Embryonic facial prominence (tissue), 1 donor: ENCODE data around the gene QPCTL.
"Not testable (repeated sequence)": the region's sequence is repeated elsewhere in the genome, so short reads cannot be mapped to it uniquely, and the experiment has no call there.

Experiments
- DNase-seq: peaks from one replicate; pipeline ENCODE4 v3.0.0-alpha.2; 2016; ENCODE audit errors: extremely low spot score

Gene QPCTL

DNA sequence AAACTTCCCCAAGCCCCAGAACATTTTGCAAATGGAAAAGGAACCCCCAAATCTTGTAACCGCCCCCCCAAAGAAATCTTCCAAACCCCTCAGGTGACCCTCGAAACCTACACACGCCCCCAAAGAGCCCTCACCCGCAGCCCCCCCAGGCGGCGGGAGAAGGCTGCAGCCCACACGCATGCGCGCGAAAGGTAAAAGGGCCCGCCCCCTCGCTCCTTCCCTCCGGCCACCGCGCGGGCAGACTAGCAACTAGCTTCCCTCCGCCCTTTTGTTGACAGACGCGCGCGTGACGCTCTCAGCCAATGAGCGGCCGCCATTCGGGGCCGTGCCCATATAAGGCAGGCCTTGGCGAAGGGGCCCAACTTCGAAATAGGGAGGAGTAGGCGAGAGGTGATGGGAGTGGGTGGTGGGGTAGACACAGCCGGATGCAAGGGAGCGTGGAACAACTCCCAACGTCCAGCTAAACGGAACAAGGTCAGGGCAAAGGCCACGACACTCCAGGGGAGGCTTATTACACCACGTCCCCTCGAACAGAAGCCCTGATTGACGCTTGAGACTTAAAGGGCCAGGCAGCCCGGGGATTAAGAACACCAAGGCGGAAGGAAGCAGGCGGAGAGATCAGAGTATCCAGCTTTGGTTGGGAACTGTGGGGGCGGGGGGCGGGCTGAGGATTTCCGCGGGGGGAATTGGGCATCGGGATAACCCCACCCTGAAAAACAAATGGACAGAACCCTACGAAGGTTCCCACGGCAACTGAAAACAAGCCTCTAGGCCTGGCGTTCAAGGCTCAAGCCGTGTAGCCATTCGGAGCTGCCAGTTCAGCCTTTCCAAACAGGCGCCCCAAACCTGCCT is 24.9 kb downstream of the QPCTL start:
- peak; percentile 98 for DNase-seq

DNA sequence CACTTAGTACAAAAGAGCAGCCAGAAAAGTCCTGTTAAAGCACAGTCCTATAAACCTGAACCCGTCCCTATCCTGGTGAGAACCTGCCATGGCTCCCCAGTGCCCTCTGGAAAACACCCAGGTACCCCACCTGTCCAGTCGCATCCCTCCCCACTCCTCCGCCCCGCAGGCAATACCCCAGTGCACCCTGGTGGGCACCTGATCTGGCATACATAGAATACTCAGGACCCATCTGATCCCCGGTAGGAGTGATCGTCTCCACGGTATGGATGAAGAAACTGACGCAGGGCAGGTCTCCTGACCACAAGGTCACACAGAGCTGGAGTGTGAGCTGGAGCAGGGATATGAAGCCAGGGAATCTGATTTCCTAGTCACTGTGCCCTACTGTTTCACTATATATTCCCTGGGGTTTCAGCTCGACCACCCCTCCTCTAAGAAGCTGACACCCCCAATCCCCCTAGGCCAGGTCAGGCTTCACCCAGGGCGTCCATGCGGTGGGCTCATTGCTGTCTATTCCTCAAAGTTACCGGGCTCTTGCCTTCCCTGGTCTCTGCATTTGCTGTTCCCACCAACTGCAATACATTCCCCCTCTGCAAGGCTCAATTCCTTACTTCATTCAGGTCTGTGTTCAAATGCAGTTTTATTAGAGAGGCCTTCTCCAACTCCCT is 25.7 kb downstream of the QPCTL start:
- DNase-seq, result no peak

DNA sequence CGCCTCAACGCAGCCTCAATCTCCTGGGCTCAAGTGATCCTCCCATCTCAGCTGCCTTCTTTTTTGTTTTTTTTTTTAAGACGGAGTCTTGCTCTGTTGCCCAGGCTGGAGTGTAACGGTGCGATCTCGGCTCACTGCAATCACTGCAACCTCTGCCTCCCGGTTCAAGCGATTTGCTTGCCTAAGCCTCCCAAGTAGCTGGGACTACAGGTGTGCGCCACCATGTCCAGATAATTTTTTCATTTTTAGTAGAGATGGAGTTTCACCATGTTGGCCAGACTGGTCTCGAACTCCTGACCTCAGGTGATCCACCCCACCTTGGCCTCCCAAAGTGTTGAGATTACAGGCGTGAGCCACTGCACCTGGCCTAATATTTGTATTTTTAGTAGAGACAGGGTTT is 27.6 kb downstream of the QPCTL start:
- not testable (repeated sequence) for DNase-seq

DNA sequence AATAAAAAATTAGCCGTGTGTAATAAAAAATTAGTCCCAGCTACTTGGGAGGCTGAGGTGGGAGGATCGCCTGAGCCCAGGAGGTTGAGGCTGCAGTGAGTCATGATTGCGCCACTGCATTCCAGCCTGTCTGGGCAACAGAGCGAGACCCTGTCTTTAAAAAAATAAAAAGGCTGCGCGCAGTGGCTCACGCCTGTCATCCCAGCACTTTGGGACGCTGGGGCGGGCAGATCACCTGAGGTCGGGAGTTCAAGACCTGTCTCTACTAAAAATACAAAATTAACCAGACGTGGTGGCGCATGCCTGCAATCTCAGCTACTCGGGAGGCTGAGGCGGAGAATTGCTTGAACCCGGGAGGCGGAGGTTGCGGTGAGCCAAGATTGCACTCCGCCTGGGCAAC is 36.2 kb downstream of the QPCTL start:
- DNase-seq, result not testable (repeated sequence)

DNA sequence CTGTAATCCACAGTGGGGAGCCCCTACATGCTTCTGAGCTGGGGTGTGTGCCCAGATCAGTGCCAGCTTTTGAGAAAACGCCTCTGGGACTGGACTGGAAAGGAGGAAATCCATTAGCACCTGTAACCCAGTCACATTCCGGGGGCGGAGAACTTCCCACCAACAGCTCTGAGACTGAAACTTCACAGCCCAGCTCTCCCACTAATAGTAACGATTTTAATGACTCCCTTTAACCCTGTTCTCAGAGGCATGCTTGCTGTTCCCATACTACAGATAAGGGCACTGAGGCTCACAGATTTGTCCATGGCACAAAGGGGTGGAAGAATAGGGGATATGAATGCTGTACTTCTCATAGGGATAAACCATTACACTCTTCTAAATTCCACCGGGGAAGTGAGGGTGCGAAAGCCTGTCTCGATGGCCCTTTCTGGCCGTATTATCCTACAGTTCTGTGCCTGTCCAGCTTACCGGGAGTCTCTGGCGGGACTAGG is 37.4 kb downstream of the QPCTL start:
- no peak for DNase-seq

DNA sequence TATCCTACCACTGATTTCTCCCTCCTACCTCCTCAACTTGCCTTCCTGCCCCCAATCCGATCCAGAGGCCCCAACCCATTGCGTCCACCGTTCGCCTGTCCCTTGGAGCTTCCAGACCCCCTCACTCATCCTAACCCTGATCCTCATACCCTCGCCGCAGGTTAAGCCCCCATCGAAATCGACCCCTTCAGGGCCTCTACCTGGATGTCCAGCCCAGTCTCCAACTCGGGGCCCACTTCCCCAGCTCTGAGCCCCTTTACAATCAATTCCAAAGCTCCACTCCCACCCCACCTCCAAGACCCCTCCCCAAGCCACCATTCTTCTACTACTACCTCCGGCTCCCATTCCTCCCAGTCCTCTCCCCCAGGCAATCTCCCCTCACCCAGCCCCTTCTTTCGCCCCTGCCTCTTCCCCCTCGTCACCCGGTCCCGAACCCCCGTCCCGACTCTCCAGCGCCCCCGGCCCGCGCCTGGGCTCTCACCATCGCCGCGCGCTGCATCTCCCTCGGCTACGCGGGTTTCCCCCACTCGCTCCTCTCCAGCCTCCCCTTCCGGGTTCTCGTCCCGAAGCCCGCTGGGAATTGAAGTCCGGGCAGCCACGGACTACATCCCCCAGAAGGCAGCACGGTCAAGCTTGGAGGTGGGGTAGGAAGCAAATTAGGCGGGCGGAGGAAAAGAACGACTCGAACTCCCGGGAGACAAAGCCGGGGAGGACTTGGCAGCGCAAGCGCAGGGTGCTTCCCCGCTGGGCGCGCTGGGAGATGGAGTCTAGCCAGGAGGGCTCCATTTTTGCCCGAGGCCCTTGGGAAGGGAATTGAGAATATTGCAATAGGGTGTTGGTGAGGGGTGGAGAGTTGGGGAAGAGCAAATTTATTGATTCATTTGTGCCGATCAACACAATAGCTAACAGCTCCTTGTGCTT is 38.2 kb downstream of the QPCTL start, which contains the start of gene FBXO46:
Gene FBXO46, minus strand, starts transcription at position 529 of the 921 bp plus-strand sequence. CDS start 17,401 bp downstream, outside the sequence.
- peak; percentile 98 for DNase-seq

DNA sequence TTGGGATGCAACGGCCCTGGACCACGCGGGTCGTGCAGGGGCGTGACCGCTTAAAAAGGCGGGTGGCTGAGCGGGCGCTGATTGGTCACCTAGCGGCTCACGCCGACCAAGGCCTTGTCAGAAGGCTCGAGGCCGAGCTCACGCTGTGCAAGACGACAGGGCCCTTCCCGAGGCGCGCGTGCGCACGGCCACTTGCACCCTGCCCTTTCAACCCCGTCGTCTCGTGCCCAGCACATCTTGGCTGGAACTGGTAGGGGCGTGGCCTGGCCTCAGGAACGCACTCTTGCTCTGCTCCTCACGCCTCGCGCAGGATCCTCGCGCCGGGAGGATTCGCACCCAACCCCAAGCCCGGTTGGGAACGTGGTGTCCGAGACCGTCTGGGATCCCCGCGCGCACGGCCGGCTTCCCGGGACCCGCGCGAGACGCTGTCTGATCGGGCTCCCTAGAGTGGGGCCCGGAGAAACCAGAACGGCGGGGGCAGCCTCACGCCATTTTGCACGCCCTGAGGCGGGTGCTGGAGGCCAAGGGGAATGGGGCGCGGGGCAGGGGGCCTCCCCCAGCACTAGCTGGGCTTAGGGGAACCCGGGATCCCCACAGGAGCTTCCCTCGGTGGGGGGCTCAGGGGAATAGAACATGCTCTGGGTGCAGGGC is 40.8 kb downstream of the QPCTL start, which contains the start of gene MEIOSIN:
Gene MEIOSIN, plus strand, starts transcription at position 280 of the 651 bp plus-strand sequence. CDS start 1,938 bp downstream, outside the sequence.
- DNase-seq, result no peak

DNA sequence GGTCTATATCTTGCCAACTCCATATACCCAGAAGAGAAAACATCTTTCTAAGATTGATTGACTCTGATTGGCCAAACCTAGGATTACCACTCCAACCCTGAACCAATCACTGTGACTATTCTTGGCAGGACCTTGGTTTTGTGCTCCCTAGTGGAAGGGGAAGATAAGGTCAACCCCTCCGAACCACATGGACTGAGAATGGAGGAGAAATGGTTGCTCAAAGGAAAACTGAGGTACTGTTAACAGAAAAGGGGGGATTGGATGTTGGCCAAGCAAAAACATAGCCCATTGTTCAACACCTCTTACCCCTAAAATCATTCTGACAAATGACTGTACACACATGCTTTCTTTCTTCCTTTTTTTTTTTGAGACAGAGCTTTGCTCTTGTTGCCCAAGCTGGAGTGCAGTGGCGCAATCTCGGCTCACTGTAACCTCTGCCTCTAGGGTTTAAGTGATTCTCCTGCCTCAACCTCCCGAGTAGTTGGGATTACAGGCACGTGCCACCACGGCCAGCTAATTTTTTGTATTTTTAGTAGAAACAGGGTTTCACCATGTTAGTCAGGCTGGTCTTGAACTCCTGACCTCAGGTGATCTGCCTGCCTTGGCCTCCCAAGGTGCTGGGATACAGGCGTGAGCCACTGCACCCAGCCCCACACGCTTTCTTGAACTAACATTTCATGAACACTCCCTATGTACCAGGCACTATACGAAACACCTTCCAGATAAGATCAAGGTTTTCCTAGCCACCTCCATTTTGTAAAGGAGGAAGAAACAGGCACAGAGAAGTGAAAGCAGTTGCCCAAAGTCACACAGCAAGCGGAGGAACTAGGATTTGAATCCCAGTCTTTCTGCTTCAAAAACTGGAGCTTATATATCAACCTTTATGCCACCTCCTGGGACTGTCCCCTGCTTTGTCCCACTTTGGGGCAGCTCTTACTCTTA is 47.3 kb downstream of the QPCTL start:
- DNase-seq, result no peak

DNA sequence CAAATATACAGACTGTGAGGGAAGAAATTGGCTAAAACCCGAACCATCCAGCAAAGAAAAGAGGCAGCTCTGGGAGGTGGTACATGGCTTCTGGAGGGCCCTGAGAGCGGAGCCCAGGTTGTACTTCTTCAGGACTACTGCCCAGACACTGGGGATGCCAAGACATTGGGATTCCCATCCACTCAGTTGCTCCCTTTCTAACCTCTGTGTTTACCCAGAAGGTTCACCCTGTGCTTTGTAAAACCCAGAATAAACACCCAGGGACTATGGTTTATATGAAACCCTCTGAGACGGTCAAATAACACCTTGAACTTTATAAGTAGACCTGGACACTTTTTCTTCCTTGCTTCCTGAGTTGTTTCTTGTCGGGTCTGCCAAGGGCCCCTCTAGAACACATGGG is 50.5 kb downstream of the QPCTL start:
- no peak for DNase-seq

DNA sequence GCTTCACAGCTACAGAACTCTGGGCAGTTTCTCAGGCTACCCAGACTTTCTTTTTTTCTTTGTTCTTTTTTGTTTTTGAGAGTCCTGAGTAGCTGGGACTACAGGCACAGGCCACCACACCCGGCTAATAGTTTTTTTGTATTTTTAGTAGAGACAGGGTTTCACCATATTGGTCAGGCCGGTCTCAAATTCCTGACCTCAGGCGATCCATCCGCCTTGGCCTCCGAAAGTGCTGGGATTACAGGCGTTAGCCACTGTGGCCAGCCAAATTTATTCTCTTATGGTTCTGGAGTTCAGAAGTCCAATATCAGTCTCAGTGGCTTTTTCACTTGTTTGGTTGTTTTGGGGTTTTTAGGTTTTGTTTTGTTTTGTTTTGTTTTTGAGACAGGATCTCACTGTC is 53.1 kb downstream of the QPCTL start:
- no peak for DNase-seq

DNA sequence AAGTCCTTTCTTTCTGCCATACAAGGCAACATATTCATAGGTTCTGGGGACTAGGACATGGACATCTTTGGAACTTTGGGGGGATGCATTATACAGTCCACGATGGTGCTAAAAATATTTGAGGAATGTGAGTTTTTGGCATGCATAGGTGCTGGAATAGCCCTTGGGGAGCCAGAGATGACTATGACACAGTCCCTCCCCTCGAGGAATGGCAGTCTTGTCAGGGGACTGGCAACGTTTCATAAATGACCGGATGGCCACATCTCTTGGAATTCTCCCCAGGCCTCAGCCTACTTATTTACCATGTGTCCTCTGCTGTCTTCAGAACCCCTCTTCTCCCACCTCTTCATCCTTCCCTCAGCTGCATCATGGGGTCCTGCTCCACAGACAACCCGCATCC is 54.4 kb downstream of the QPCTL start:
- DNase-seq, result no peak

DNA sequence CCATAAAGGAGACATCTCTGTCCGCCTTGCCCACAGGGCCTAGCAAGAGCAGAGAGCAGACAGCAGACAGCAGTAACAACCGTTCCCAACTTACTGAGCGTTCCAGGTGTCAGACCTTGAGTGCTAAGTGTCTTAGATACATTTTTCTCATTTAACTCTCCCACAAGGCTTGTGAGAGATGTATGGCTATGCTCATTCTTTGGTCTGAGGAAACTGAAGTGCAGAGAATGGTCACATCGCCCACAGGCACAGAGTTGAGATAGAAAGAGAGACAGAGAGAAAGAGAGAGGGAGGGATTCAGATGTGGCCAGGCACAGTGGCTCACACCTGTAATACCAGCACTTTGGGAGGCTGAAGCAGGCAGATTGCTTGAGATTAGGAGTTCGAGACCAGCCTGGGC is 55.0 kb downstream of the QPCTL start:
- no peak for DNase-seq

DNA sequence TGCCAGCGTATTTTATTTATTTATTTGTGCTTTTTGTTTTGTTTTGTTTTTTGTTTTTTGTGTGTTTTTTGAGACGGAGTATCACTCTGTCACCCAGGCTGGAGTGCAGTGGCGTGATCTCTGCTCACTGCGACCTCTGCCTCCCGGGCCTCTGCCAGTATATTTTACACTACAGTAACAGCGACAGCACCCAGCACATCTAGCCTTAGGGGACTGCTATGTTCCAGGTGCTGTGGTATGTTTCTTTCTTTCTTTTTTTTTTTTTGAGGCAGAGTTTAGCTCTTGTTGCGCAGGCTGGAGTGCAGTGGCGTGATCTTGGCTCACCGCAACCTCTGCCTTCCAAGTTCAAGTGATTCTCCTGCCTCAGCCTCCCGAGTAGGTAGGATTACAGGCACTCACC is 59.0 kb downstream of the QPCTL start:
- not testable (repeated sequence) for DNase-seq

DNA sequence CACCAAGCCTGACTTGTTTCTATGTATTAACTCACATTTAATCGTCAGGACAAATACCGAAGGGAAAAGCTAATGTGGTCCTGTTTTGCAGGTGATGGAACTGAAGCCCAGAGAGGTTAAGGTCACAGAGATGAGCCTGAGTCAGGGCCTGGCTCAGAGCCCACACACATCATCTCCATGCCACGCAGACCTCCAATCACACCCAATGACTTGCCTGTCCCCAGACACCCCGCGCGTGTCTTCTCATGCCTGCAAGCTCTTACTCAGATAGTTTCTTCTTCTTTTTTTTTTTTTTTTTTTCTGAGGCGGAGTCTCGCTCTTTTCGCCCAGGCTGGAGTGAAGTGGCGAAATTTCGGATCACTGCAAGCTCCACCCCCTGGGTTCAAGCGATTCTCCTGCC is 60.2 kb downstream of the QPCTL start:
- DNase-seq, result no peak

DNA sequence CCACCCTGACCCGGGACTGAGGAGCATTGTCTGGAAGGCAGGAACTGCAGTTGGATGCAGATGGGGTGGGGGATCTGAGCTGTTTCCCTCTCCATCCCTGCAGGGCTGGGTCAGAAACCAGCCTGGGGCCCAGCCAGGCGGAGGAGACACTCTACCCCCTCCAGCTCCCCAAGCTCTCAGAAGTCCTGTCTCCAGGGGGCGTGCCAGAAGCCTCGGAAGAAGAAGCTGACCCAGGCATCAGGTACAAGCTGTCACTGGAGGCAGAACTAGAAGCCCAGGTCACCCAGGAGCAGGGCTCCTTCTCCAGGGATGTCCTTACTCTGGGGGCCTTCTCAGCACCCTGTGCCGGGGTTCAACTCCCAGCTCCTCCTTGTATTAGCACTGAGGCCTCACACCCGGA is 61.1 kb downstream of the QPCTL start:
- no peak for DNase-seq
